Measurements from ENCODE around the gene SOX4.
A peak's percentile ranks its signal among the peaks of the same experiment; 100 is the strongest.

Gene SOX4

DNA sequence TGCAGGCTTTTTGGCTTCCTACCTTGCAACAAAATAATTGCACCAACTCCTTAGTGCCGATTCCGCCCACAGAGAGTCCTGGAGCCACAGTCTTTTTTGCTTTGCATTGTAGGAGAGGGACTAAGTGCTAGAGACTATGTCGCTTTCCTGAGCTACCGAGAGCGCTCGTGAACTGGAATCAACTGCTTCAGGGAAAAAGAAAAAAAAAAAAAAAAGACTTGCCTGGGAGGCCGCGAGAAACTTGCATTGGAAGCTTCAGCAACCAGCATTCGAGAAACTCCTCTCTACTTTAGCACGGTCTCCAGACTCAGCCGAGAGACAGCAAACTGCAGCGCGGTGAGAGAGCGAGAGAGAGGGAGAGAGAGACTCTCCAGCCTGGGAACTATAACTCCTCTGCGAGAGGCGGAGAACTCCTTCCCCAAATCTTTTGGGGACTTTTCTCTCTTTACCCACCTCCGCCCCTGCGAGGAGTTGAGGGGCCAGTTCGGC, 420 bp downstream of the SOX4 start:
- DNase-seq (ENCODE audit: low spot score) = no peak

DNA sequence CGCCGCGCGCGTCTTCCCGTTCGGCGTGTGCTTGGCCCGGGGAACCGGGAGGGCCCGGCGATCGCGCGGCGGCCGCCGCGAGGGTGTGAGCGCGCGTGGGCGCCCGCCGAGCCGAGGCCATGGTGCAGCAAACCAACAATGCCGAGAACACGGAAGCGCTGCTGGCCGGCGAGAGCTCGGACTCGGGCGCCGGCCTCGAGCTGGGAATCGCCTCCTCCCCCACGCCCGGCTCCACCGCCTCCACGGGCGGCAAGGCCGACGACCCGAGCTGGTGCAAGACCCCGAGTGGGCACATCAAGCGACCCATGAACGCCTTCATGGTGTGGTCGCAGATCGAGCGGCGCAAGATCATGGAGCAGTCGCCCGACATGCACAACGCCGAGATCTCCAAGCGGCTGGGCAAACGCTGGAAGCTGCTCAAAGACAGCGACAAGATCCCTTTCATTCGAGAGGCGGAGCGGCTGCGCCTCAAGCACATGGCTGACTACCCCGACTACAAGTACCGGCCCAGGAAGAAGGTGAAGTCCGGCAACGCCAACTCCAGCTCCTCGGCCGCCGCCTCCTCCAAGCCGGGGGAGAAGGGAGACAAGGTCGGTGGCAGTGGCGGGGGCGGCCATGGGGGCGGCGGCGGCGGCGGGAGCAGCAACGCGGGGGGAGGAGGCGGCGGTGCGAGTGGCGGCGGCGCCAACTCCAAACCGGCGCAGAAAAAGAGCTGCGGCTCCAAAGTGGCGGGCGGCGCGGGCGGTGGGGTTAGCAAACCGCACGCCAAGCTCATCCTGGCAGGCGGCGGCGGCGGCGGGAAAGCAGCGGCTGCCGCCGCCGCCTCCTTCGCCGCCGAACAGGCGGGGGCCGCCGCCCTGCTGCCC, 1.1 kb downstream of the SOX4 start:
- peak; percentile 51 for DNase-seq (ENCODE audit: low spot score)

DNA sequence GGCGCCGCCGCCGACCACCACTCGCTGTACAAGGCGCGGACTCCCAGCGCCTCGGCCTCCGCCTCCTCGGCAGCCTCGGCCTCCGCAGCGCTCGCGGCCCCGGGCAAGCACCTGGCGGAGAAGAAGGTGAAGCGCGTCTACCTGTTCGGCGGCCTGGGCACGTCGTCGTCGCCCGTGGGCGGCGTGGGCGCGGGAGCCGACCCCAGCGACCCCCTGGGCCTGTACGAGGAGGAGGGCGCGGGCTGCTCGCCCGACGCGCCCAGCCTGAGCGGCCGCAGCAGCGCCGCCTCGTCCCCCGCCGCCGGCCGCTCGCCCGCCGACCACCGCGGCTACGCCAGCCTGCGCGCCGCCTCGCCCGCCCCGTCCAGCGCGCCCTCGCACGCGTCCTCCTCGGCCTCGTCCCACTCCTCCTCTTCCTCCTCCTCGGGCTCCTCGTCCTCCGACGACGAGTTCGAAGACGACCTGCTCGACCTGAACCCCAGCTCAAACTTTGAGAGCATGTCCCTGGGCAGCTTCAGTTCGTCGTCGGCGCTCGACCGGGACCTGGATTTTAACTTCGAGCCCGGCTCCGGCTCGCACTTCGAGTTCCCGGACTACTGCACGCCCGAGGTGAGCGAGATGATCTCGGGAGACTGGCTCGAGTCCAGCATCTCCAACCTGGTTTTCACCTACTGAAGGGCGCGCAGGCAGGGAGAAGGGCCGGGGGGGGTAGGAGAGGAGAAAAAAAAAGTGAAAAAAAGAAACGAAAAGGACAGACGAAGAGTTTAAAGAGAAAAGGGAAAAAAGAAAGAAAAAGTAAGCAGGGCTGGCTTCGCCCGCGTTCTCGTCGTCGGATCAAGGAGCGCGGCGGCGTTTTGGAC, 2.0 kb downstream of the SOX4 start:
- DNase-seq (ENCODE audit: low spot score) = peak; percentile 18

DNA sequence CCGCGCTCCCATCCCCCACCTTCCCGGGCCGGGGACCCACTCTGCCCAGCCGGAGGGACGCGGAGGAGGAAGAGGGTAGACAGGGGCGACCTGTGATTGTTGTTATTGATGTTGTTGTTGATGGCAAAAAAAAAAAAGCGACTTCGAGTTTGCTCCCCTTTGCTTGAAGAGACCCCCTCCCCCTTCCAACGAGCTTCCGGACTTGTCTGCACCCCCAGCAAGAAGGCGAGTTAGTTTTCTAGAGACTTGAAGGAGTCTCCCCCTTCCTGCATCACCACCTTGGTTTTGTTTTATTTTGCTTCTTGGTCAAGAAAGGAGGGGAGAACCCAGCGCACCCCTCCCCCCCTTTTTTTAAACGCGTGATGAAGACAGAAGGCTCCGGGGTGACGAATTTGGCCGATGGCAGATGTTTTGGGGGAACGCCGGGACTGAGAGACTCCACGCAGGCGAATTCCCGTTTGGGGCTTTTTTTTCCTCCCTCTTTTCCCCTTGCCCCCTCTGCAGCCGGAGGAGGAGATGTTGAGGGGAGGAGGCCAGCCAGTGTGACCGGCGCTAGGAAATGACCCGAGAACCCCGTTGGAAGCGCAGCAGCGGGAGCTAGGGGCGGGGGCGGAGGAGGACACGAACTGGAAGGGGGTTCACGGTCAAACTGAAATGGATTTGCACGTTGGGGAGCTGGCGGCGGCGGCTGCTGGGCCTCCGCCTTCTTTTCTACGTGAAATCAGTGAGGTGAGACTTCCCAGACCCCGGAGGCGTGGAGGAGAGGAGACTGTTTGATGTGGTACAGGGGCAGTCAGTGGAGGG, 2.8 kb downstream of the SOX4 start:
- DNase-seq (ENCODE audit: low spot score) = peak; percentile 89

DNA sequence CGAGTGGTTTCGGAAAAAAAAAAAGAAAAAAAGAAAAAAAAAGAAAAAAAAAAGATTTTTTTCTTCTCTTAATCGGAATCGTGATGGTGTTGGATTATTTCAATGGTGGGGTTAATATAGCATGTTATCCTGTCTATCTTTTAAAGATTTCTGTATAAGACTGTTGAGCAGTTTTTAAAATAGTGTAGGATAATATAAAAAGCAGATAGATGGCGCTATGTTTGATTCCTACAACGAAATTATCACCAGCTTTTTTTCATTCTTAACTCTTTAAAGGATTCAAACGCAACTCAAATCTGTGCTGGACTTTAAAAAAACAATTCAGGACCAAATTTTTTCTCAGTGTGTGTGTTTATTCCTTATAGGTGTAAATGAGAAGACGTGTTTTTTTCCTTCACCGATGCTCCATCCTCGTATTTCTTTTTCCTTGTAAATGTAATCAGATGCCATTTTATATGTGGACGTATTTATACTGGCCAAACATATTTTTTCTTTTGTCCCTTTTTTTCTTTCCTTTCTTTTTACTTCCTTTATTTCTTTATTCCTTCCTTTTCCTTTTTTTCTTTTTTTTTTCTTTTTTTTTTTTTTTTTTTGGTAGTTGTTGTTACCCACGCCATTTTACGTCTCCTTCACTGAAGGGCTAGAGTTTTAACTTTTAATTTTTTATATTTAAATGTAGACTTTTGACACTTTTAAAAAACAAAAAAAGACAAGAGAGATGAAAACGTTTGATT, 3.6 kb downstream of the SOX4 start:
- peak; percentile 72 for DNase-seq (ENCODE audit: low spot score)

DNA sequence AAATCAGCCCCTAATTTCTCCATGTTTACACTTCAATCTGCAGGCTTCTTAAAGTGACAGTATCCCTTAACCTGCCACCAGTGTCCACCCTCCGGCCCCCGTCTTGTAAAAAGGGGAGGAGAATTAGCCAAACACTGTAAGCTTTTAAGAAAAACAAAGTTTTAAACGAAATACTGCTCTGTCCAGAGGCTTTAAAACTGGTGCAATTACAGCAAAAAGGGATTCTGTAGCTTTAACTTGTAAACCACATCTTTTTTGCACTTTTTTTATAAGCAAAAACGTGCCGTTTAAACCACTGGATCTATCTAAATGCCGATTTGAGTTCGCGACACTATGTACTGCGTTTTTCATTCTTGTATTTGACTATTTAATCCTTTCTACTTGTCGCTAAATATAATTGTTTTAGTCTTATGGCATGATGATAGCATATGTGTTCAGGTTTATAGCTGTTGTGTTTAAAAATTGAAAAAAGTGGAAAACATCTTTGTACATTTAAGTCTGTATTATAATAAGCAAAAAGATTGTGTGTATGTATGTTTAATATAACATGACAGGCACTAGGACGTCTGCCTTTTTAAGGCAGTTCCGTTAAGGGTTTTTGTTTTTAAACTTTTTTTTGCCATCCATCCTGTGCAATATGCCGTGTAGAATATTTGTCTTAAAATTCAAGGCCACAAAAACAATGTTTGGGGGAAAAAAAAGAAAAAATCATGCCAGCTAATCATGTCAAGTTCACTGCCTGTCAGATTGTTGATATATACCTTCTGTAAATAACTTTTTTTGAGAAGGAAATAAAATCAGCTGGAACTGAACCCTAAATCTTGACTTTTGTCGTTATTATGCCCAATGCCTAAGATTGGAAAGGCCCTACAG, 4.5 kb downstream of the SOX4 start:
- DNase-seq (ENCODE audit: low spot score) = peak; percentile 40

DNA sequence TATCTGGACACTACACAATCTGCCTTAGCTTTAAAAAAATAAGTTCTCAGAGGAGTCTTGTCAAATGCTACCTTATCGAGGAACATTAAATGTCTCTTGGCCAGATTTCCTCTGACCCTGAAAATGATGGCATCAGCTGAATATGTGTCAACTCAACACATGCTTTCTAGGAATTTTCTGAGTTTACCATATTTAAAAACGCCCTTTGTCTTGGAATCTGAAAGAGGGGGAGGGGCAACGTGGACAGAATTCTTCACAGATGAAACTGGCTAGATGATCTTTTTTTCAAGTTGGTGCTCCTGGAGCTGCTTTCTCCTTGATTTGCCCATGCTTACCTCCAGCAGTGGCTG, 5.1 kb downstream of the SOX4 start:
- DNase-seq (ENCODE audit: low spot score) = peak; percentile 12

DNA sequence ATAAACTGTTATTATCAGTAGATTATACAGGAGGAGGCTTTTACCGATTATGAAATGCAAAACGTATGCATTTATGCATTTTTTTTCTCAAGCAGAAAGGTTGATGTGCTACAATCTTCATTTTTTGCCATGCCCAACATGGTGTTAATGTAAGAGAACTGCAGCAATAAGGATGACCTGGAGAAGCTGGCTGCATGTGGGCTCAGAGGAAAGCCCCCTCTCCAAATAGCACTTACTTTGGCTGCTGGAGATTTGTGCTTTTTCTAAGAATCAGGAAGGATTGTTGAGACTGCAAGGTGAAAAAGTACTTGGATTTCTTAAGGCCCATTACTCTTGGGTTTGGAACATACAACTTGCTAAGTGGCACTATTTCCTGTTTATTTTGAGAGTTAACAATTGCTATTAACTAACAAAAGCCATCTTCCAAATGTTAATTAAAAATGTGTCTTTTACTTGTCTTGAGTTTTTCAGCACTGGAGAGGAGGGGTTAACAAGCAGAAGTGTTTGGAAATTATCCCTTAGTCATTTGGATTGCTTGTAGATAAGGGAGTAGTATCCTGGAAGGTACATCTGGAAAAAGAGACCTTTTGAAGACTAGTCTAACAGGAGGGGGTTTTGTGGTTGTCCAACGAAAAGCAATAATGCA, 5.6 kb downstream of the SOX4 start:
- no peak for DNase-seq (ENCODE audit: low spot score)

DNA sequence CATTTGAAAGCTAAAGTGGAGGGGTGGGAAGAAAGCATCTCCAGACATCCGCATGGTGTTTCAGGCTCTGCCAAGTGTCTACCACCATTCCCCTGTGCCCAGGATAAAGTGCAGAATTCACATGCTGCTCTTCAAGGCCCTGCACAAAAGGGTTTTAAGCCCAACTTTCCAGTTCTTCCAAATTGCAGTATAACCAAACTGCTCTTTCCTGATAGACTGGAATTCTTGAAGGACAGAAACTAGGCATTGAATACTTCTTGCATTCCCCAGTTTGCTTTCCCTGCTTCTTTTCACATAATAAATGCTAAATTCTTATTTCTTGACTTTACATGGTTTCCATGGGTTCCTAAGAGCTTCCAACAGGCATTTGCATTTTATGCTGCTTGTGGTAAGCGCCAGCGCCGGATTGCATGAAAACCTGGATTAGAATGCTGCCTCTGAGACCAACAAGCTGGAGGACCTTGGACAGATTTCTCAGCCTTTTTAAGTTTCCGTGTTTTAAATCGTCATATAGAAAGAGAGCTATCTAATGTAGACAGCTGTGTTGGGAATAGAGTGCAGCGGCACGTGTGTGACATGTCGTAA, 7.9 kb downstream of the SOX4 start:
- DNase-seq (ENCODE audit: low spot score) = no peak

DNA sequence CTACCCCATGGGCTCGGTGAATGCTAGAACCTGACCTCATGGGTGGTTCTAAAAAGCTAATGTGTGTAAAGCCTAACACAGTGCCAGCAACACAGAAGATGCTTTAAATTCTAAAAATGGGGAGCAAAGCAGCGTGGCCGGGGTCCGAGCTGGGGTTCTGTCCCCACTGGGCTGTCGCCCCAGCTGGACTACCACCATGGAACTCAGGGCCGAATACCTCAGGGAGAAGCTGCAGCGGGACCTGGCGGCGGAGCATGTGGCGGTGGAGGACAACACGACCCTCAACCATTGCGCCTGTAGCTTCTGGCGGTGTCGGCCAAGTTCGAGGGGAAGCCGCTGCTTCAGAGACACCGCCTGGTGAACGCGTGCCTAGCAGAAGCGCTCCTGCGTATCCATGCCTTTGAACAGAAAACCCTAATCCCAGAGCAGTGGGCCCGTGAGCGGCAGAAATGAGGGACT, 8.4 kb downstream of the SOX4 start:
- no peak for DNase-seq (ENCODE audit: low spot score)

DNA sequence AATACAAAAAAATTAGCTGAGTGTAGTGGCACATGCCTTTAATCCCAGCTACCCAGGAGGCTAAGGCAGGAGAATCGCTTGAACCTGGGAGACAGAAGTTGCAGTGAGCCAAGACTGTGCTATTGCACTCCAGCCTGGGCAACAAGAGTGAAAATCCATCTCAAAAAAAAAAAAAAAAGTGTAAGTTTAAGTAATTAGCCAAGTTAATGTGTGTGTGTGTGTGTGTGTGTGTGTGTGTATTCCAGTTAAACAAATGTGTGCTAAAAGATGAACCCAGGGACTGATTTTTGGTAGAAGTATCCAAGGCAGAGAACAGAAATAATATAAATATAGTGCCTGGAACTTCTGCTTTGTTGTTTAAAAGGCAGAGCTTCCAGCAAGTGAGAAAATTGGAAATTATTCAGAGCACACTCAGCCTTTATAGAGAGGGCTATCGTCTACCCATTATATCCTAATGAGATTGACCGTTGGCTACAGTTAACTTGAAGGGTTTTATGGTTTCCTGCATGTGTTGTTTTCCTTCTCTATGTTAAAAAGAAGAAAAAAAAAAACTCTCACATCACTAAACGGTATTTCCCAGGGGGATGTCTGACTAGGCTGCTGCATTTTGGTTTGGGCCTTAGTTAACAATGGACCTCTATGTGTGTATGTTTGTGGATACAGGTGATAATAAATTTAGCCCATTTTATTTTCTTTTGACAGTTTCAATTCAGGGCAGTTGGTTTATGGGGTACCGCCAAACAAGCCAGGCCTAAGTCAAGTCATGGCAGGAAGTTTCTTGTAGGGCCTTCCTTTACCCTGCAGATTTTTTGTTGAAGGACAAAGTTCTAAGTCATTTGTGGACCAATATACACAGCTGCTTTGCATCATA, 9.8 kb downstream of the SOX4 start:
- no peak for DNase-seq (ENCODE audit: low spot score)

DNA sequence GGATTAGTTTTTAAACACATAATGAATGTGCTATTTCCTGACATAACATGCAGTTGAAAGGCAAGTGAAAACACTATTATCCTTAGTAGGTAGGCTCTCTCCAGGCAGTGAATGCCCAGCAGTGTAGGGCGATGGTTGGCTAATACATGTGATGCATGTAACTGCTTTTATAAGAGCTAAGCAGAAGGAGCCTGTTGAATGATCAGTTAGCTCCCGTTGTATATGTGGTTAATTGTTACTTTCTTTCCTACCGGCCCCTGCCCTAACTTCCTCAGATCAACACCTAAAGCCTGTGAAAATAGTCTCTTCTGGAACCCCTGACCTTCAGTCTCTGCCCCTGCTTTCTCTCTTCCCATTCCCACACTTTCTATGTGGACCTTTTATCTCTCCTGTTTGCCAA, 10.5 kb downstream of the SOX4 start:
- no peak for DNase-seq (ENCODE audit: low spot score)

DNA sequence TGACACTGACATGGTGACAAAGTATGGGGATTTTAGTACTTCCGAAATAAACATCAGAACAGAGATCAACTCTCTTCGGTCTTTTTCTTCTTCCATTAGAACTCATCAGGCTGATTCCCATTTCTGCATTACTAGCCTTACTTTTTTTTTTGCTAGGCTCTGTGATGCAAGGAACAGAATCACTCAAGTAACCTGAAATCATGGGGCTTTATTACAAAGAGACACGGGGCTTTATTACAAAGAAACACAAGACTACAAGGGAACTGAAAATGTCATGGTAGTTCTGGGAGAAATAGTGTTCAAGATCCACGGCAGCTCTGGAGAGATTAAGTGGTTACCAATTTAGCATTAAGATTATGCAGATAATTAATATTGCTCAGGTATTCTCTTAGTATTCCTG, 11.6 kb downstream of the SOX4 start:
- DNase-seq (ENCODE audit: low spot score) = no peak

DNA sequence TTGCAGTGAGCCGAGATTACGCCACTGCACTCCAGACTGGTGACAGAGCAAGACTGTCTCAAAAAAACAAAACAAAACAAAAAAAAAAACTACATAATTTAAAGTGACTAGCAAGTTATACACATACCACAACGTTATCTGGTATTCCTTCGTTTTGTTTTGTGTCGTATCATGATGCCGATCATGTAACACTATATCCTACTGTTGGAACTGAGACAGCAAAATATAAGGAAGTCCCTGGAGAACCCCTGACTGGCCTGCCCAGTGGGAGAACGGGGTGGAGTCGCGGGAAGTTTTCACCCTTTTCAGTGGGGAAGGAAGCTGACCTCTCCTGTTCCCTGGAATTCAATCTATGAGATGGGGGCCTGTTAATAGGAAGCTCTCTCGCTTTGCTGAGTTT, 15.1 kb downstream of the SOX4 start:
- no peak for DNase-seq (ENCODE audit: low spot score)

DNA sequence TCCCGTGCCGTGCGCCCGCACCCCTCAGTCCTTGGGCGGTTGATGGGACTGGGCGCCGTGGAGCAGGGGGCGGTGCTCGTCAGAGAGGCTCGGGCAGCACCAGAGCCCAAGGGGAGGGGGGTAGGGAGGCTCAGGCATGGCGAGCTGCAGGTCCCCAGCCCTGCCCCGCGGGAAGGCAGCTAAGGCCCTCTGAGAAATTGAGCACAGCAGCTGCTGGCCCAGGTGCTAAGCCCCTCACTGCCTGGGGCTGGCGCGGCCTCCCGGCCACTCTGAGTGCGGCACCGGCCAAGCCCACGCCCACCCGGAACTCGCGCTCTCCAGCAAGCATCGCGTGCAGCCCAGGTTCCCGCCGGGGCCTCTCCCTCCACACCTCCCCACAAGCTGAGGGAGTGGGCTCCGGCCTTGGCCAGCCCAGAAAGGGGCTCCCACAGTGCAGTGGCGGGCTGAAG, 16.4 kb downstream of the SOX4 start:
- no peak for DNase-seq (ENCODE audit: low spot score)

DNA sequence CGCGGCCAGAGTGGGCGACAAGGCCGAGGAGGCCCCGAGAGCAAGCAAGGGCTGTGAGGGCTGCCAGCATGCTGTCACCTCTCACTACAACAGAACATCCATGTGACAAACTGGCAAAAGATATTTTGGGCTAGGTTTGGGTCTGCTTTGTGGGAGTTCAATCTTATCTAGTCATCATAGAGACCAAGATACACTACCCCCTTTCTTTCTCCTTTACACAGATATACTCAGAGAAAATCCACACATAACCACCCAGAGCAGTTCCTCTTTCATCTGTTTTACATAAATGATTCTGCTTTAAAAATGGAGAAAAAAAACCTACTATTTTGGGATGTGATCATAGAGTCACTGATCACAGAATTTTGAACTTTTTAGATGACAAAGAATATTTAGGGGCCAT, 16.8 kb downstream of the SOX4 start:
- DNase-seq (ENCODE audit: low spot score) = no peak

DNA sequence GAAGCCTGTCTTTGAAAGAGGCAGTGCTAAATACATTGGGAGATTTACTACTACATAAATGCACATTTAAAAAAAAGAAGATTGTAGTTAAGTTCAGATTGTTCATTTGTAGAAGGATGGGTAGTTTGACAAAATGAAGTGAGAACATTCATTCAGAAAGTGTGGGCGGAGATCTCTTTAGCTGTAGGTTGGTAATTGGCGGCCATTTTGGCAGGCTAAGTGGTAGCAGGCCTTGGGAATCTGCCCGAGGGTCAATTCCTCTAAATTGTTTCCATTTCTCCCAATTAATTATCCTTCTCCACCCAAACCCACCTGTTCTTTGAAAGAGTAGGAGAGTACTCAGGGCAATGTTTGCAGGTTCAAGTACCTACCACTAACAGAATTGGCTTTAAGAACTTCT, 17.9 kb downstream of the SOX4 start:
- DNase-seq (ENCODE audit: low spot score) = no peak
